HG02943 (cell line): ENCODE measurements around the gene UNC79.
"Not testable (repeated sequence)": the region's sequence is repeated elsewhere in the genome, so short reads cannot be mapped to it uniquely, and the experiment has no call there.

Source experiments
- ATAC-seq: cut with Tn5 transposase; IDR thresholded peaks from one replicate; pipeline ENCODE4 v1.9.1; 2021; ENCODE audit warnings: mild to moderate bottlenecking, low read depth, moderate library complexity; ENCODE audit not compliant: unreplicated experiment

The UNC79 gene

GRCh38 chr14:93490001-93490400, 59.3 kb downstream of the UNC79 start:
- ATAC-seq: no peak

- ATAC-seq: no peak
Observed at GRCh38 chr14:93493054-93493453, 62.3 kb downstream of the UNC79 start.

GRCh38 chr14:93493622-93494021, 62.9 kb downstream of the UNC79 start:
- not testable (repeated sequence) for ATAC-seq

GRCh38 chr14:93496856-93497741, 66.4 kb downstream of the UNC79 start:
- no peak for ATAC-seq

- no peak for ATAC-seq
Observed at GRCh38 chr14:93510056-93510455, 79.3 kb downstream of the UNC79 start.

GRCh38 chr14:93511001-93511400, 80.3 kb downstream of the UNC79 start:
- ATAC-seq: no peak

- ATAC-seq: no peak
Observed at GRCh38 chr14:93520053-93520607, 89.4 kb downstream of the UNC79 start.

- ATAC-seq: no peak
Observed at GRCh38 chr14:93522221-93522620, 91.5 kb downstream of the UNC79 start.

- not testable (repeated sequence) for ATAC-seq
Observed at GRCh38 chr14:93525216-93525615, 94.5 kb downstream of the UNC79 start.

GRCh38 chr14:93525696-93526451, 95.1 kb downstream of the UNC79 start:
- no peak for ATAC-seq

GRCh38 chr14:93527203-93527607, 96.5 kb downstream of the UNC79 start:
- ATAC-seq: no peak

- no peak for ATAC-seq
Observed at GRCh38 chr14:93528884-93529558, 98.3 kb downstream of the UNC79 start.

GRCh38 chr14:93531644-93532043, 100.9 kb downstream of the UNC79 start:
- ATAC-seq: no peak

GRCh38 chr14:93532541-93532940, 101.8 kb downstream of the UNC79 start:
- ATAC-seq: no peak

GRCh38 chr14:93533437-93533836, 102.7 kb downstream of the UNC79 start:
- ATAC-seq: no peak

GRCh38 chr14:93533842-93534241, 103.1 kb downstream of the UNC79 start:
- ATAC-seq: no peak

GRCh38 chr14:93535537-93535936, 104.8 kb downstream of the UNC79 start:
- ATAC-seq: no peak

- no peak for ATAC-seq
Observed at GRCh38 chr14:93536945-93537344, 106.2 kb downstream of the UNC79 start.

- ATAC-seq: no peak
Observed at GRCh38 chr14:93537951-93538350, 107.2 kb downstream of the UNC79 start.

- ATAC-seq: no peak
Observed at GRCh38 chr14:93538413-93538812, 107.7 kb downstream of the UNC79 start.

- no peak for ATAC-seq
Observed at GRCh38 chr14:93540235-93540634, 109.5 kb downstream of the UNC79 start.
